Aorta (tissue), 5 donors: ENCODE results near the gene MRPL2. TPM values are rescaled to one million over a fixed set of nuclear protein-coding genes. Genes with fewer than 3 reads are reported as not detected.
A peak's percentile ranks its signal among the peaks of the same experiment; 100 is the strongest.

ENCODE experiments used
- ATAC-seq: fragments of 200-7000 bp; cut with Tn5 transposase; one replicate; pipeline ENCODE4 v1.9.1; 2022; ENCODE audit warnings: moderate library complexity; ENCODE audit not compliant: low FRiP score
- DNase-seq, 2 donors: peaks; one replicate each; pipeline ENCODE4 v3.0.0-alpha.2; 2020
- H3K27ac ChIP-seq, 2 donors: one replicate each; pipeline ENCODE4 v1.5.1; 2013; ENCODE audit warnings: low read length in 2 of 2, mild to moderate bottlenecking in 2 of 2, moderate library complexity in 2 of 2, control low read depth in 1 of 2, inconsistent platforms in 1 of 2, low read depth in 1 of 2
- H3K27me3 ChIP-seq, 2 donors: one replicate each; pipeline ENCODE4 v1.6.1; 2013; ENCODE audit warnings: control low read depth in 1 of 2, low read length in 1 of 2, mild to moderate bottlenecking in 1 of 2, moderate library complexity in 1 of 2; ENCODE audit not compliant: insufficient read depth in 2 of 2, control insufficient read depth in 1 of 2
- H3K36me3 ChIP-seq, 2 donors: one replicate each; pipeline ENCODE4 v1.6.1; 2013; ENCODE audit warnings: control low read depth in 1 of 2, low read length in 1 of 2, mild to moderate bottlenecking in 1 of 2; ENCODE audit not compliant: insufficient read depth in 2 of 2, control insufficient read depth in 1 of 2
- H3K4me1 ChIP-seq, 2 donors: one replicate each; pipeline ENCODE4 v1.6.1; 2013; ENCODE audit warnings: low read length in 2 of 2, control low read depth in 1 of 2, mild to moderate bottlenecking in 1 of 2, moderate library complexity in 1 of 2; ENCODE audit not compliant: insufficient read depth in 2 of 2, control insufficient read depth in 1 of 2
- H3K4me3 ChIP-seq, 2 donors: one replicate each; pipeline ENCODE4 v1.5.1; 2013; ENCODE audit warnings: low read length in 2 of 2, control low read depth in 1 of 2, mild to moderate bottlenecking in 1 of 2
- H3K9me3 ChIP-seq: one replicate; pipeline ENCODE4 v1.6.1; 2013; ENCODE audit warnings: mild to moderate bottlenecking, low read length; ENCODE audit not compliant: control insufficient read depth
- WGBS, 2 donors: extraction: QIAGEN DNeasy Blood & Tissue Kit; methylation state at CpG; one replicate each; pipeline ENCODE4 v1.1.7; 2013; 5-methylcytosine and 5-hydroxymethylcytosine counted together
- intact Hi-C, 2 donors: fragments of 100-400 bp; cut with DNase I; formaldehyde crosslinking; loops; one replicate each; pipeline versions ENCODE4 v1.14.2 to v1.15.0; 2022
- polyA plus RNA-seq, 2 donors: library from polyadenylated mRNA; stranded (reverse); fragments of 200-250 nt; gene quantifications; one replicate each; pipeline ENCODE4 v1.2.3, GENCODE V29; 2013
- total RNA-seq, 2 donors: library from RNA; stranded (reverse); fragmentation: NEBNext Ultra II Directional; extraction: Animal tissue kit (Norgen Biotek cat#: 25700); gene quantifications; one replicate each; pipeline ENCODE4 v1.2.1, GENCODE V29; 2021
- donor health status: healthy with polysubstance abuse.
- donor health status: Bipolar disorder and iron deficiency.
- donor health status: DM: no; HTN: no; CAD: no.
- donor health status: DM: no; HTN: no; CAD: no.
- donor health status: DM: yes; HTN: yes; CAD: no.

MRPL2 gene
- total and polyA plus RNA-seq, 4 donors, result 29.3 to 55.2 (median 32.0) TPM

DNA sequence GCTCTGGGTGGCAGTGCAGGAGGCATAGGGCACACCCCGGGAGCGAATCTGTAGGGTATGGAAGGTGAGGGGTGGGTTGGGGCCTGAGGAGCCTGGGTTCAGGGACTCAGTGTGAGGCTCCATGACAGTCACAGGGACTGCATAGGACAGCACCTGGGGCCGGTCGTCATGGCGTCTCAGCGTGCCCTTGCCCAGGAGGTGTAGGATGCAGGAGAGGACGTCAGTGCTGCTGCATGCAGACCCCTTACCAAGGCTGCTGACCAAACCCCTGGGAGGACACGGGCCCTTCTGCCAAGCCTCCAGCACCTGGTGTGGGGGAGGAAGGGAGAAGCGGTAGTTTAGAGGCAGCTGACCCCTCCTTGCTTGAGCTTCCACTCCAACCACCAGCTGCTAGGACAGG, 21.5 kb downstream of the MRPL2 start:
- WGBS, 2 donors, result 89 to 94% methylated on average over 6 to 9 of the region's 9 CpGs
- Histone ChIP-seq H3K4me1 (no peaks in the 10 kb centered on the region), H3K27ac (no peak overlapping the region), H3K9me3 (no peaks in the 10 kb centered on the region), H3K36me3 (peaks cover 0 to 2% of the 10 kb centered on the region in 2 donors), H3K27me3 (no peaks in the 10 kb centered on the region), H3K4me3 (no peak overlapping the region)
- intact Hi-C loops, result no loop called here
- ATAC-seq (no peak), DNase-seq (peak in 1 of 2 donors; percentile 52)

DNA sequence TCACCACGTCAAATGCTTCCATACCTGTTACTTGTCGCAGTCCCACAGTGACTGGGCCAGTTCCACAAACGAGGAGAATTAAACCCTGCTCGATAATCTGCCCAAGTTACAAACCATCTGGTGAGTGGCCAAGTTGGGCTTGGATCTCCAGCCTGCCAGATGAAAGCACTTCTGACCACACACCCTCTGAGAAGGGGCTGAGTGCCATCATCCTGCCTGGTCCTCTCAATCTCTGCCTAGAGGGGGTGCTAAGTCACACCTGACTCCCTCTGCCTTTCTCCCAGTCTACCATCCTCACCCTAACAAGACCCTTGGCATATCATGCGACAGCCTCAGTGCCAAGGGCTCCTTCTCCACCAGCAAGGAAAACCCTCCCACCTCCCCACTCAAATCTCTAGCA, 22.0 kb downstream of the MRPL2 start:
- ATAC-seq, result no peak
- no peaks in the 10 kb centered on the region for H3K9me3 ChIP-seq
- H3K4me1 ChIP-seq, result no peaks in the 10 kb centered on the region
- no peaks in the 10 kb centered on the region for H3K27me3 ChIP-seq
- intact Hi-C loops, result no loop called here
- no peak overlapping the region for H3K4me3 ChIP-seq
- peaks cover 2% of the 10 kb centered on the region in 2 donors for H3K36me3 ChIP-seq
- H3K27ac ChIP-seq, result no peak overlapping the region
- peak in 1 of 2 donors; percentile 33 for DNase-seq
- 73 to 75% methylated on average over 5 of the region's 5 CpGs for WGBS, 2 donors

DNA sequence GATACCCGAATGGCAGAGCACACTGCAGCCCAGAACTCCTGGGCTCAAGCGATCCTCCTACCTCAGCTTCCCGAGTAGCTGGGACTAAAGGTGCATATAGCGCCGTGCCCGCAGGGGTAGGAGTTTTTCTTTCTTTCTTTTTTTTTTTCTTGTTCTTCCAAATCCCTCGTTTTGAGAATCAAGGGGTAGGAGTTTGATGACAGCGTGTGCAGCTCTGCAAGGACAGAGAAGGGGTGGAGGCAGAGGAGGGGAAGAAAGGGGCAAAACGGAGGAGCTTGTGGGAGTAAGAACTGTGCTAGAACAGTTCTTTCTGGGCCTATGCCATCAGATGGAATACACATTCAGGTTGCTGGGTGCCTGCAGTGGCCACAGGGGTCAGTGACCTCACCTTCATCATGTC, 22.5 kb downstream of the MRPL2 start:
- Histone ChIP-seq H3K4me3 (no peak overlapping the region), H3K27me3 (no peaks in the 10 kb centered on the region), H3K4me1 (no peaks in the 10 kb centered on the region), H3K27ac (no peak overlapping the region), H3K36me3 (peaks cover 2% of the 10 kb centered on the region in 2 donors), H3K9me3 (no peaks in the 10 kb centered on the region)
- intact Hi-C loops, result no loop called here
- ATAC-seq (no peak), DNase-seq (peak in 1 of 2 donors; percentile 16)
- 90 to 91% methylated on average over 9 of the region's 9 CpGs for WGBS, 2 donors

DNA sequence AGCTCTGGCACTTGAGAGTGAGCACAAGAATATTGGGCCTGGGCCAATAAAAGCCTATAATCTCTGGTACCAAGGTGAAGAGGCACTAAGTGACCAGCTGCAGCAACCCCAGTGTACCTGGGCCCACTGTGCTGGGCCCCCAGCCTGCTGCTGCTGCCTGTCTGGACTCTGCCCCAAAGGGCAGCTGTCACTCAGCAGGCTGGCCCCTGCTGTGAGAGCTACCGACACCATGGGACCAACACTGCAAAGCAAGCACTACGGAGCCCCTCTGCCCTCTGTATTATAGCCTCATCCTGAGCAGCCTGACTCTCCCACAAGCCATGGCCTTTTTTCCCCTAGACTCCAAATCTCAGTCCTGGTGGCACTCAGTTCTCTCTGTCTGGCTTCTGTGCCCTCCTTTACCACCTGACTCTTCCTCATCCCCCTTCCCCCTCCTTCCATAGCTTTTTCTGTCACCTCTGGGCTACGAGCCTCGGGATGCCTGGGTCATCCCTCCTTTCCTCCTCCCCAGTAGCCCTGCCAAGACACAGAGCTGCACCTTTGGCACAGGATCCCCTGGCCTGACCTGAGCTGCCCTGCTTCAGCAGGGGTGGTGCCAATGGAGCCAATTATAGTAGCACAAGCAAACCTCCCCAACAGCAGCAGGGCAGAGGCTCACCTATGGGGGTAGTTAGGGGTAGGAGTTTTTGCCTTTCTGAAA, 23.6 kb downstream of the MRPL2 start:
- H3K4me3 ChIP-seq, result no peak overlapping the region
- no peaks in the 10 kb centered on the region for H3K4me1 ChIP-seq
- WGBS, 2 donors, result 35 to 46% methylated on average over 4 of the region's 4 CpGs
- H3K27ac ChIP-seq, result no peak overlapping the region
- DNase-seq (peak in 1 of 2 donors; percentile 45), ATAC-seq (no peak)
- intact Hi-C loops, result no loop called here
- peaks cover 2% of the 10 kb centered on the region in 2 donors for H3K36me3 ChIP-seq
- no peaks in the 10 kb centered on the region for H3K27me3 ChIP-seq
- no peaks in the 10 kb centered on the region for H3K9me3 ChIP-seq

DNA sequence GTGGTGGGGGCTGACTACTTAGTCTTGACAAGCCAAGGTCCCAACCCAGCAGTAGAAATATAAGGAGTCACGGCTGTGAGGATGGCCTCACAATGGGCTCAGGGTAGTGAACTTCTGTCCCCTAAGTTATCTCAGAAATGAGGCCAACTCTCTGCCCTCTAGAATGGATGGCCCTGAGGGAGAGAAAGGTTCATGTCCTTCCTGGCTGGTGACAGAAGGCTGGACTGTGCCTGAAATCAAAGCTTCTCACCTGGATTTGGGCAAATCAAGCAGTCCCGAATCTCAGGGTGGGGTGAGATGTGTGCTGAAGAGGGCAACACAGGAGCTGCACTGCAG, 25.1 kb downstream of the MRPL2 start:
- WGBS, 2 donors, result 81 to 84% methylated on average over 2 of the region's 2 CpGs
- no peak overlapping the region for H3K4me3 ChIP-seq
- peaks cover 6% of the 10 kb centered on the region in 2 donors for H3K36me3 ChIP-seq
- intact Hi-C loops, result no loop called here
- H3K4me1 ChIP-seq, result no peaks in the 10 kb centered on the region
- no peak for ATAC-seq
- H3K27ac ChIP-seq, result no peak overlapping the region
- no peaks in the 10 kb centered on the region for H3K9me3 ChIP-seq
- DNase-seq, result peak in 1 of 2 donors; percentile 40
- H3K27me3 ChIP-seq, result no peaks in the 10 kb centered on the region

DNA sequence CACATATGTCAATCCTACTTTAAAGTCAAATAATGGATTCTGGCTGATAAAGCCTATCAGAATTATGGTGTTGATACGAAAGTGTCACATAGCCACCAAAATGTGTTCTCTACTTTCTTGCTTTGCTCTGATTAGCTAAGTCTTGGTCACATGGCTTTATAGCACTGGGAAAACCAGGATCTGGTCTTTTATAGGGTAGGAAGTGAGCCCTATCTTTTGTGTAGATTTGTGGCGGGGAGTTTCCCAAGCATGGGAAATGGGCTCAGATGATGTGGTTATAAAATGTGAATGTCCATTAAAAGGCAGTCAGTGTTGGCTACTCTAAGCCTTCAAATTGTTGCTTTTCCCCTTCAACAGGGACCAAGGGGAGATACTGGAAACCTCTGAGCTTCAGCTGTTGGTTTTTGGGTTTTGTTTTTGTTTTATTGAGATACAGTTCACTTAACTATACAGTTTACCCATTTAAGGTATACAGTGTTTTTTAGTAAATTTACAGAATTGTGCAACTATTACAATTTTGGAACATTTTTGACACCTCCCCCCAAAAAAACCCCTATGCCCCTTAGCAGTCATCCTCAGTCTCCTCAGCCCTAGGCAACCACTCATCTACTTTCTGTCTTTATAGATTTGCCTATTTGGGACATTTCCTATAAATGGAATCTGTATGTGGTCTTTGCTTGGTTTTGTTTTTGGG, 25.6 kb downstream of the MRPL2 start:
- DNase-seq (no peak), ATAC-seq (no peak)
- Histone ChIP-seq H3K9me3 (no peaks in the 10 kb centered on the region), H3K4me1 (no peaks in the 10 kb centered on the region), H3K27me3 (no peaks in the 10 kb centered on the region), H3K36me3 (peaks cover 9% of the 10 kb centered on the region in 2 donors), H3K4me3 (no peak overlapping the region), H3K27ac (peak overlapping the region in 1 of 2 donors; percentile 28)
- WGBS, 2 donors, result 79 to 89% methylated on average over 2 of the region's 2 CpGs
- intact Hi-C loops, result no loop called here

DNA sequence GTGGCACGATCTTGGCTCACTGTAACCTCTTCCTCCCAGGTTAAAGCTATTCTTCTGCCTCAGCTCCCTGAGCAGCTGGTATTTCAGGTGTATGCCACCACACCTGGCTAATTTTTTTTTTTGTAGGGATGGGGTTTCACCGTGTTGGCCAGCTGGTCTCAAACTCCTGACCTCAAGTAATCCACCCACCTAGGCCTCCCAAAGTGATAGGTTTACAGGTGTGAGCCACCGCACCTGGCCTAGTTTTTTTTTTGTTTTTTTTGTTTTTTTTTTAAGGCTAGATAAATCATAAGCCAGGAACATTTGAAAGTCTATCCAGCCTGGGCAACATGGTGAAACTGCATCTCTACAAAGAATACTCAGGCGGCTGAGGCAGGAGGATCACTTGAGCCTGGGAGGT, 26.9 kb downstream of the MRPL2 start:
- Histone ChIP-seq H3K27me3 (no peaks in the 10 kb centered on the region), H3K4me3 (no peak overlapping the region), H3K4me1 (no peaks in the 10 kb centered on the region), H3K9me3 (no peaks in the 10 kb centered on the region), H3K27ac (no peak overlapping the region), H3K36me3 (peaks cover 10 to 12% of the 10 kb centered on the region in 2 donors)
- no peak for ATAC-seq
- WGBS, 2 donors, result 85 to 91% methylated on average over 4 of the region's 4 CpGs
- intact Hi-C loops, result no loop called here
- no peak for DNase-seq

DNA sequence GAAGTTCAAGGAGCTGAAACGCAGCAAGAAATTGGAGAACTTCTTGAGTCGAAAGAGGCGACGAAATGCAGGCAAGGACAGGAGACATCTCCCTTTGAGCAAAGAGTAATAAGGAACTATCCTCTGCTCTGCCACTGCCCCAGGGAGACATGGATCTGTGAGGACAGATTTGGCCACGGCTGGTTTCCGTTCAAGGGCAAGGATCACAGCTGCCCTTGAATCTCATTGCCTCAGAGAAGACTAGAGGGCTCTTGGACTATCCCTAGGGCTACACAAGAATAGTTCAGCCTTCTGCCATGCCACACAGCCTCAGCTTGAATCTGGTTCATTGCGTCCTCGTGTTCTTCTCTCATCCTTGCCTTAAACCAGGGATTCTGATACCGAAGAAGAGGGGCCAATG, 30.1 kb downstream of the MRPL2 start:
- ATAC-seq, result no peak

DNA sequence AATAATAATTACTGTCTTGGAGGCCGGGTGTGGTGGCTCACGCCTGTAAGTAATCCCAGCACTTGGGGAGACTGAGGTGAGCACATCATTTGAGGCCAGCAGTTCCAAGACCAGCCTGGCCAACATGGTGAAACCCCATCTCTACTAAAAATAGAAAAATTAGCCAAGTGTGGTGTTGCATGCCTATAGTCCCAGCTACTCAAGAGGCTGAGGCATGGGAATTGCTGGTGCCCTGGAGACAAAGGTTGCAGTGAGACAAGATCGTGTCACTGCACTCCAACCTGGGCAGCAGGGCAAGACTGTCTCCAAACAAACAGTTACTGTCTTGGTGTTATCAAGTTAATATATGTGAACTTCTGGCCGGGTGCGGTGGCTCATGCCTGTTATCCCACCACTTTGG, 32.9 kb downstream of the MRPL2 start:
- Histone ChIP-seq H3K4me3 (no peak overlapping the region), H3K4me1 (no peaks in the 10 kb centered on the region), H3K27ac (no peak overlapping the region), H3K9me3 (no peaks in the 10 kb centered on the region), H3K36me3 (peaks cover 11 to 13% of the 10 kb centered on the region in 2 donors), H3K27me3 (no peaks in the 10 kb centered on the region)
- ATAC-seq (no peak), DNase-seq (no peak)
- 92% methylated on average over 5 of the region's 5 CpGs for WGBS, 2 donors
- intact Hi-C loops, result no loop called here

More for the DNA sequence above, 30.1 kb downstream of the MRPL2 start:
- H3K27ac ChIP-seq, result no peak overlapping the region
- intact Hi-C loops, result no loop called here
- H3K4me3 ChIP-seq, result no peak overlapping the region
- H3K4me1 ChIP-seq, result no peaks in the 10 kb centered on the region
- DNase-seq, result no peak
- H3K36me3 ChIP-seq, result peaks cover 11 to 15% of the 10 kb centered on the region in 2 donors
- H3K9me3 ChIP-seq, result no peaks in the 10 kb centered on the region
- H3K27me3 ChIP-seq, result no peaks in the 10 kb centered on the region
- WGBS, 2 donors, result 86 to 89% methylated on average over 9 of the region's 9 CpGs
